Loucy (cell line): ENCODE data around the gene EFR3B.

Experiments used
- H2AFZ ChIP-seq: fragments of 200-600 bp; sonication (generic); 2 replicates; pipeline ENCODE4 v1.6.0; 2016; ENCODE audit warnings: antibody characterized with exemption, mild to moderate bottlenecking, low read length, moderate library complexity
- H3F3A ChIP-seq: fragments of 200-600 bp; 2 replicates; pipeline ENCODE4 v1.6.0; 2016; ENCODE audit warnings: antibody characterized with exemption, low read depth, mild to moderate bottlenecking
- H3K27me3 ChIP-seq: fragments of 200-600 bp; sonication (generic); 2 replicates; pipeline ENCODE4 v1.6.1; 2014; ENCODE audit warnings: low read length, mild to moderate bottlenecking; ENCODE audit not compliant: insufficient read depth, poor library complexity, severe bottlenecking
- H3K36me3 ChIP-seq: fragments of 200-600 bp; sonication (generic); 2 replicates; pipeline ENCODE4 v1.6.1; 2016; ENCODE audit warnings: low read length; ENCODE audit not compliant: insufficient read depth
- H3K4me1 ChIP-seq: fragments of 200-600 bp; sonication (generic); 2 replicates; pipeline ENCODE4 v1.5.1; 2014; ENCODE audit warnings: low read length, mild to moderate bottlenecking; ENCODE audit not compliant: insufficient read depth, poor library complexity, severe bottlenecking
- H3K4me2 ChIP-seq: fragments of 200-600 bp; sonication (generic); 2 replicates; pipeline ENCODE4 v1.6.0; 2014; ENCODE audit warnings: antibody characterized with exemption, low read length, low read depth, mild to moderate bottlenecking; ENCODE audit not compliant: poor library complexity, severe bottlenecking
- H3K4me3 ChIP-seq: fragments of 200-600 bp; sonication (generic); 2 replicates; pipeline ENCODE4 v1.5.1; 2014; ENCODE audit warnings: low read length, mild to moderate bottlenecking, mixed read lengths; ENCODE audit not compliant: poor library complexity, severe bottlenecking
- H3K79me2 ChIP-seq: fragments of 200-600 bp; sonication (generic); 2 replicates; pipeline ENCODE4 v1.6.1; 2014; ENCODE audit warnings: low read length; ENCODE audit not compliant: insufficient read depth
- H3K9ac ChIP-seq: fragments of 200-600 bp; sonication (generic); 2 replicates; pipeline ENCODE4 v1.6.0; 2014; ENCODE audit warnings: mild to moderate bottlenecking, low read depth, low read length, moderate library complexity; ENCODE audit not compliant: poor library complexity, severe bottlenecking
- H3K9me2 ChIP-seq: fragments of 200-600 bp; sonication (generic); replicated peaks from 2 replicates; pipeline ENCODE4 v1.6.1; 2016; ENCODE audit warnings: low read depth, low read length, mixed read lengths
- H3K9me3 ChIP-seq: fragments of 200-600 bp; sonication (generic); 2 replicates; pipeline ENCODE4 v1.6.1; 2014; ENCODE audit warnings: mild to moderate bottlenecking, antibody characterized with exemption, low read length, low read depth; ENCODE audit not compliant: insufficient read depth
- H4K20me1 ChIP-seq: fragments of 200-600 bp; sonication (generic); 2 replicates; pipeline ENCODE4 v1.6.0; 2014; ENCODE audit warnings: antibody characterized with exemption, low read length, mild to moderate bottlenecking; ENCODE audit not compliant: insufficient read depth, poor library complexity, severe bottlenecking
- EZH2phosphoT487 ChIP-seq: fragments of 200-600 bp; IDR thresholded peaks from 2 replicates; pipeline ENCODE4 v1.6.1; 2018; ENCODE audit warnings: antibody characterized with exemption, mild to moderate bottlenecking, moderate library complexity, borderline replicate concordance
- TF ChIP-seq, protein P1 (sequence below): fragments of 200-600 bp; sonication (generic); conservative IDR thresholded peaks from 2 replicates; pipeline ENCODE4 v1.5.1; 2014; ENCODE audit warnings: mild to moderate bottlenecking, antibody characterized with exemption, low read length

EFR3B gene

GRCh38 chr2:25000036-25000435 is 41.8 kb upstream of the EFR3B start:
- H3K9me2 ChIP-seq: no peaks in the 10 kb centered on the region
- no peak overlapping the region for H3K4me3 ChIP-seq
- H3K4me1 ChIP-seq: no peaks in the 10 kb centered on the region
- no peak overlapping the region for H3K9ac ChIP-seq
- H3F3A ChIP-seq: no peaks in the 10 kb centered on the region
- H3K27me3 ChIP-seq: no peaks in the 10 kb centered on the region
- no peaks in the 10 kb centered on the region for H3K79me2 ChIP-seq
- no peaks in the 10 kb centered on the region for H3K9me3 ChIP-seq
- no peaks in the 10 kb centered on the region for H4K20me1 ChIP-seq
- TF ChIP-seq, protein P1, sequence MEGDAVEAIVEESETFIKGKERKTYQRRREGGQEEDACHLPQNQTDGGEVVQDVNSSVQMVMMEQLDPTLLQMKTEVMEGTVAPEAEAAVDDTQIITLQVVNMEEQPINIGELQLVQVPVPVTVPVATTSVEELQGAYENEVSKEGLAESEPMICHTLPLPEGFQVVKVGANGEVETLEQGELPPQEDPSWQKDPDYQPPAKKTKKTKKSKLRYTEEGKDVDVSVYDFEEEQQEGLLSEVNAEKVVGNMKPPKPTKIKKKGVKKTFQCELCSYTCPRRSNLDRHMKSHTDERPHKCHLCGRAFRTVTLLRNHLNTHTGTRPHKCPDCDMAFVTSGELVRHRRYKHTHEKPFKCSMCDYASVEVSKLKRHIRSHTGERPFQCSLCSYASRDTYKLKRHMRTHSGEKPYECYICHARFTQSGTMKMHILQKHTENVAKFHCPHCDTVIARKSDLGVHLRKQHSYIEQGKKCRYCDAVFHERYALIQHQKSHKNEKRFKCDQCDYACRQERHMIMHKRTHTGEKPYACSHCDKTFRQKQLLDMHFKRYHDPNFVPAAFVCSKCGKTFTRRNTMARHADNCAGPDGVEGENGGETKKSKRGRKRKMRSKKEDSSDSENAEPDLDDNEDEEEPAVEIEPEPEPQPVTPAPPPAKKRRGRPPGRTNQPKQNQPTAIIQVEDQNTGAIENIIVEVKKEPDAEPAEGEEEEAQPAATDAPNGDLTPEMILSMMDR: no peak
- no peak for TF ChIP-seq EZH2phosphoT487
- H3K4me2 ChIP-seq: no peak overlapping the region
- H2AFZ ChIP-seq: no peak overlapping the region; the same call in 1 of the 2 replicates
- H3K36me3 ChIP-seq: no peaks in the 10 kb centered on the region

- Histone ChIP-seq H3K9me3 (no peaks in the 10 kb centered on the region), H3K27me3 (no peaks in the 10 kb centered on the region), H3K36me3 (no peaks in the 10 kb centered on the region), H3F3A (no peaks in the 10 kb centered on the region), H3K9ac (no peak overlapping the region), H2AFZ (no peak overlapping the region; the same call in 1 of the 2 replicates), H4K20me1 (no peaks in the 10 kb centered on the region), H3K79me2 (no peaks in the 10 kb centered on the region), H3K4me2 (no peak overlapping the region), H3K4me3 (no peak overlapping the region), H3K4me1 (no peaks in the 10 kb centered on the region), H3K9me2 (no peaks in the 10 kb centered on the region)
- TF ChIP-seq EZH2phosphoT487: no peak
- TF ChIP-seq, protein P1: no peak
These were observed 41.2 kb upstream of the EFR3B start for GRCh38 chr2:25000503-25001324.

- H3K79me2 ChIP-seq: no peaks in the 10 kb centered on the region
- TF ChIP-seq EZH2phosphoT487: no peak
- TF ChIP-seq, protein P1: no peak
- no peaks in the 10 kb centered on the region for H4K20me1 ChIP-seq
- no peak overlapping the region for H3K4me3 ChIP-seq
- no peak overlapping the region for H3K9ac ChIP-seq
- H3K9me3 ChIP-seq: no peaks in the 10 kb centered on the region
- no peaks in the 10 kb centered on the region for H3K27me3 ChIP-seq
- no peaks in the 10 kb centered on the region for H3K4me1 ChIP-seq
- H3F3A ChIP-seq: no peaks in the 10 kb centered on the region
- no peak overlapping the region for H2AFZ ChIP-seq
- no peaks in the 10 kb centered on the region for H3K9me2 ChIP-seq
- H3K4me2 ChIP-seq: no peak overlapping the region
- no peaks in the 10 kb centered on the region for H3K36me3 ChIP-seq
These were observed 40.6 kb upstream of the EFR3B start for GRCh38 chr2:25001325-25001637.
